Superior temporal gyrus (tissue), 1 donor: ENCODE results near the gene LARGE2.

Source experiments
- DNase-seq: peaks from one replicate; pipeline ENCODE4 v3.0.0-alpha.2; 2016; ENCODE audit errors: extremely low spot score

LARGE2 gene

DNA sequence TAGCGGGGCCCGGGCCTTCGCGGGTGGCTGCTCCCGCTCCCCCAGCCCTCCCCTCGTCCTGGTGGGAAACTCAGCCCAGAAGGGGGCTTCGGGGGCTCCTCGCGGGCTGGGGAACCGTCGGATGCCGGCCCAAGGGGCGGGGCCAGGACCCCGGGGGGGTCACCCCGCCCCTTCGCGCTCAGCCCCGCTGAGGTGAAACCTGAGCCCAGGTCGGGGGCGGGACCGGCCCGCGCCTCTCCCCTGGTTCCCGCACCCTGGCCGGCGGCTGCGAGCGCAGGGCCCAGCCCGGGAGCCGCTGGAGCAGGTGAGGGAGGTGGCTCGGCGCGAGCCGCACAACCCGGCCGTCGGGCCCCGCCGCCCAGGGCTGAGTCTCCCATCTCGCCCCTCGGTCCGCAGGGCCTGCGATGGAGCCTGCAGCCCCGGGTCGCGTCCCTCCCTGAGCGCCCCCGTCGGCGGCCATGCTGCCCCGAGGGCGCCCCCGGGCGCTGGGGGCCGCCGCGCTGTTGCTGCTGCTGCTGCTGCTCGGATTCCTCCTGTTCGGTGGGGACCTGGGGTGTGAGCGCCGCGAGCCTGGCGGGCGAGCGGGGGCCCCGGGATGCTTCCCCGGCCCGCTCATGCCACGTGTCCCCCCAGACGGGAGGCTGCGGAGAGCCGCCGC is at the start of gene LARGE2:
Gene LARGE2 (plus strand): TSS at position 232 of the 658 bp plus-strand sequence. CDS start 227 bp downstream, at position 459.
- no peak for DNase-seq

DNA sequence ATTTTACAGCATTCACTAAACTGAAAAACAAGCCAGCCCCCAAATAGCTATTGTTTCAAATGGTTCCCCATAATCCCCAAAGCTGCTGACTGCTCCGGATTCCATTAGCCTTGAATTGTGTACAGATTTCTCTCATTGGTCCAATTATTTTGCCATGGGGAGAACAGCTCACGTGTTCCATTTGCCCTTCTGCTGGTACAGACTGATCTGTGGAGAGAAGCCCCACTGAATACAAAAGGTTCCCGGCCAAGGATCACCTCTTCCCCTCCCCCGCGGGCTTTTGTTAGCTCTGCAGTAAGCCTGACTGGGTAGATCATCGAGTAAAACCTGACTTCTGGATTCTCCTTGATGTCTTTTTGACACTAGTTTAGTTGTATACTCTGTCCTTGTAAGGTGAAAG is 46.1 kb upstream of the LARGE2 start:
- DNase-seq = no peak

DNA sequence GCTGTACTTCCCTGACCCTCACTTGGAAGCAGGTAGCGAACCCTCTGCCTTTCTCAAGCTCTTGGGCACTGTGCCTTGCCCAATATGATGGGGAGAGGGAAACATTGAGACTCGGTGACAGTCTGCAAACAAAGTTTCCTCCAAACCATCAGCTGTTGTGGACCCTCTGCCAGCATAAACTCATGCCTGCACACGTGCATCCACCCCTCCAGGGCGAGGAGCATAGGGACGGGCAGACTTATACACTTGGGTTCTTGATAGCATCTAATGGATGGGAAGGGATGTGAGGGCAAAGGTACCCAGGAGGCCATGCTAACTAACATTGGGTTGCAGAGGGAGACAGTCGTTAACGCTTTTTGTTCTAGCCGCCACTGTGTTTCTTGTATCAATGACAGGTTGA is 45.2 kb upstream of the LARGE2 start:
- DNase-seq = no peak

DNA sequence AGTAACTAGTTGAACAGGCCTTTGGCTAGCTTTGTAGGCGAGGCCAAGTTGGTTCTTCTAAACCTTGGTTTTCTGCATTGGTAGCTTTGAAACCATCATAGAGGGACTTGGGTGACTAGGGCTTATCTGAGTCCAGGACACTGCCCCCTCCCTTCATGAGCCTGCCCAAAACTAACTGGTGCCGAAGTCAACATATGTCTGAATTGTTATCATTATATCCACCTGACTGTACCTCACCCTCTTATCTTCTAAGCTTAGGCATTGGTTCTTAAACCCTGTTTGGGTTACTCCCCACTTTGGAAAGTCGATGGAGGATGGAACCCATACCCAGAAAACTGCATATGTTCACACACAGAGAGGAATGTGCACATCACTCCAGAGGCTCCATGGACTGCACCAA is 44.6 kb upstream of the LARGE2 start:
- DNase-seq = no peak

DNA sequence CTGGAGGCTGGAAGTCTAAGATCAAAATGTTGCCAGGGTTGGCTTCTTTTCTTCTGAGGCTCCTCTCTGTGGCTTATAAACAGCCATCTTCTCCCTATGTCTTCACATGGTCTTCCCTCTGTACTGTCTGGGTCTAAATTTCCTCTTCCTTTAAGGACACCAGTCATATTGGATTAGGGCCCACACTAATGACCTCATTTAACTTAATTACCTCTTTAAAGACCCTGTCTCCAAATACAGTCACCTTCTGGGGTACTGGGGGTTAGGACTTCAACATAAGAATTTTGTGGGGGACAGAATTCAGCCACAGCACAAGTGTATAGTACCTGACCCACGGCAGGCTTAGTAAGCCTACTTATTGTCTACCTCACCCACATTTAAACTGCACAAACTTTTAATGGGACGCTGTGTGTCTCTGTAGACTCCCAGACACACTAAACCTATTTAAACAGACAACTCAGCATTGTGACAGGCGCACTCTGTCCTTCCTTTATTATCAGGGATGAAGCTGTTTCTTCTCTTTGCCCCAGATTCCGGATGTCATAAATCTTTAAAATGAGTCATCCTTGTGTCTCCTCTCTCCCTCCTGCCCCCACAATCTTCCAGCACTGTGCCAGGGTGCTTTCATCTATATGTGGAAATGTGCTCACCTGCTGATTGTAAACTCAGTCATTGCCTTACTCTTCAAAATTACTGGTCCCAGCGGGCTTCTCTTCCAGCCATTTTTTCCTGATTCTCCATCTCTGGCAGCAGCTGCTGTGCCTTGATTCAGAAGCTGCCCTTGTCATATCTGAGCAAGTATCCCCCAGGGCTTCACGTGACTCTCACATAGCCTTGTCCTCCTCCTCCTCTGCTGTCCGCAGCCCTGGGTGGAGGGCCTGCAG is 42.4 kb upstream of the LARGE2 start:
- peak; percentile 65 for DNase-seq

DNA sequence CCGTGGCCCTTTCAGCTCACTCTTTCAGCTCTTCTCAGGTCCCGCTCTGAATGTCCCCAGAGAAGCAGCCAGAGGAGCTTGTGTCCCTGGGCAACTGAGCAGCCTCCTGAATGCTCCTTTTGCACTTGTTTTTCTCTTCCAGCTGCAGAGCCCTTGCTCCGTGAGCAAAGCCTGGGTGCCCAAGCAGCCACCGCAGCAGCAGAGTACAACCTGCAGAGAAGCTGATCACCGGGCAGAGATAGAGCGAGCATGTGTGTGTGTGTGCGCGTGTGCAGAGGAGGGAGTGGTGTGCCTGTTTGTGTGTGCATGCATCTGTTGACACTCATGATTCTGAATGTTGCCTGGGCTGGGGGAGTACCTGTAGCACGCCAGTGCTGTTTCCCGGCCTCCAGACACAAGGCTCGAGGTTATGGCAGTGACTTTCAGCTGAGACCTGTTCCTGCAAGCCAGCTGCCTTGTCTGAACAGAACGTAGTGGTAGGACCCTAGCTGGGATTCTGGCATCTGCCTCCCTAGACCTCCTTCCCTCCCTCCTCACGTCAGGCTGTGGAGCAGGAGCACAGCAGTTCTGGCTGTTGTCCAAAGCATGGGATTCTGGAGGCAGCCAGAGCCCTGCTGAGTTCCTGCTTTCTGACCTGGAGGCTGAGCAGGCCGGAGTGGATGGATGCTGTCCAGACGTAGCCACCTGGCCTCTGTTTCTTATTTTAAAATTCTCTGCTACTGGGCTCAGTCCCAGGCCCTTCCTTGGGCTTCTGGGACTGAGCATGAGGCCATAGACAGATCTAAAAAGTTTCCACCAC is 41.5 kb upstream of the LARGE2 start:
- DNase-seq = no peak

DNA sequence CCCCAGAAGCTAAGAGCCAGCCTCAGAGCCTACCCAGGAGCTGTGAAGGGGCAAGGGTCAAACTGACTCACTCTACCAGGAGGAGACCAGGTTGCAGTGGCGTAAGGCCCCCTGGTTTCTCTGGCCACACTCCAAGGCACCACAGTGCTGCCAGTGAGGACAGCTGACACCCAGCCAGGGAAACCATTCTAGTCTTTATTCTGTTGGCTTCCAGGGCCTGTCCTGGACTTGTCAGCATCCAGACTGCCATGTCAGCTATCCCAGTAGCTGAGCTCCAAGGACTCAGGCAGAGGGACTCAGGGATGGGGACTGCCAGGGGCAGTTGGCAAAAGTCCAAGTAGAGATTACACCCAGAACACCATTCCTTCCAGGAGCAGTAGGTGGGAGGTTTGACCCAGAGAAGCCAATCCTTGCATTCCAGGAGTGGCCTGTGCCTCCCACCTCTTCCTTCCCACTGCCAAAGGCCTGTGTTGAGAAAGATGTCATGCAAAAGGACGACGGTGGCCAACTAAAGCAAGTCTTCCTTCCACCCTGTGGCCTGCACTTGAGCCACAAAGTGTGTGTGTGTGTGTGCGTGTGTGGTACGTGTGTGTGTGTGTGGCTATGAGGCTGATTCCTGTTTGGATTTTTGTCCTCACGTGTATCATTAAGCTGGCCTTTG is 40.6 kb upstream of the LARGE2 start:
- no peak for DNase-seq

DNA sequence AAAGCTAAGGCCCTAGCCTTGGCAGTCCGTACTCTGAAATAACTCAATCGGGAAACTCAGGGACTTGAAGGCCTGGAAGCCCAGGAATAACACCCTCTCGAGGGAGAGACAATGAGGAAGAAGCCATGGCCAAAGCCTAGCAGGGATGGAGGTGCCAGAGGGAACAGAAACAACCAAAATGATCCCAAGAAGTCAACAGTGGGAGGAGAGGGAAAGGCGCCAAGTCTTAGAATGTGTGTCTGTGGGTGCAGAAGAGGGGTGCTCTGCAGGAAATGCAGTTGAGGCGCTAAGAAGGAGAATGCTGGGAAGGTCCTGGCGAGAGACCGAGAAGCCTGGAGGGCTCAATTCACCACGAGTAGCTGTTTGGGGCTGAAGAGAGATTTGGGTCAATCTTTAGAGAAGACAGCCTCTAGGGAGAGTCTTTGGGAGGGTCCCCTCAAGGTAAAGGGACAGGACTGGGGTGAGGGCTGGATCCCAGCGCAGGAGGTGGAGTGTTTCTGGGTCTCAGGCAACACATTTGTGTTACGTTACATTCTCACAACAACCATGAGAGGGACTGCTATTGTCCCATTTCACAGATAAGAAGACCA is 37.8 kb upstream of the LARGE2 start:
- DNase-seq = no peak

DNA sequence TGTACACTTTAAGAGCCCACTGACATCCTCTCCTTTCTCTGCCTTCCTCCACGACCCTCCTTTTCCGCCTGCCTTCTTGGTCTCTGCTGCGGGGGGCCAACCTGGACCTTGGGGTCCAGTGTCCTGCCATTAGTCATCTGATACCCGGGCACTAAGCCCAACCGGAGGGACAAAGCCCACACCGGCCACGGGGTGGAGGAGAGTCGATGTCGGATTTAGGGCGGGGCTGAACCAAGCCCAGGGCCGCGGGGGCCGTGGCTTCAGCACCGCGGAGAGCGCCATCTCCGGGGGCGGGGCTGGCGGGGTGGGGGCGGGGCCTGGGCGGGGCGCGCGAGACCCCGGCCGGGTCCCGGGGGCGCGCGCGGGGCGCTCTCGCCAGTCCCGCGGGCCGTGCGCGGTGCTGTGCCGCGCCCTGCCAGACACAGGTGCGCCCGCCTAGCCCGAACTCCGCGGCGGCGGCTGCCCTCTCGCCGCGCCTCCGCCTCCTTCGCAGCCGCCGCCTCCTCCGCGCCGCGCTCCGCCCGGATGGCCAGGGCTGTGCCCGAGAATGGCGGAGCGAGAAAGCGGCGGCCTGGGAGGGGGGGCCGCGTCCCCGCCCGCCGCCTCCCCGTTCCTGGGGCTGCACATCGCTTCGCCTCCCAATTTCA is 37.1 kb upstream of the LARGE2 start, which contains the start of gene MAPK8IP1:
Gene MAPK8IP1 (plus strand): TSS at position 378 of the 647 bp plus-strand sequence. CDS start 170 bp downstream, at position 548.
- no peak for DNase-seq

DNA sequence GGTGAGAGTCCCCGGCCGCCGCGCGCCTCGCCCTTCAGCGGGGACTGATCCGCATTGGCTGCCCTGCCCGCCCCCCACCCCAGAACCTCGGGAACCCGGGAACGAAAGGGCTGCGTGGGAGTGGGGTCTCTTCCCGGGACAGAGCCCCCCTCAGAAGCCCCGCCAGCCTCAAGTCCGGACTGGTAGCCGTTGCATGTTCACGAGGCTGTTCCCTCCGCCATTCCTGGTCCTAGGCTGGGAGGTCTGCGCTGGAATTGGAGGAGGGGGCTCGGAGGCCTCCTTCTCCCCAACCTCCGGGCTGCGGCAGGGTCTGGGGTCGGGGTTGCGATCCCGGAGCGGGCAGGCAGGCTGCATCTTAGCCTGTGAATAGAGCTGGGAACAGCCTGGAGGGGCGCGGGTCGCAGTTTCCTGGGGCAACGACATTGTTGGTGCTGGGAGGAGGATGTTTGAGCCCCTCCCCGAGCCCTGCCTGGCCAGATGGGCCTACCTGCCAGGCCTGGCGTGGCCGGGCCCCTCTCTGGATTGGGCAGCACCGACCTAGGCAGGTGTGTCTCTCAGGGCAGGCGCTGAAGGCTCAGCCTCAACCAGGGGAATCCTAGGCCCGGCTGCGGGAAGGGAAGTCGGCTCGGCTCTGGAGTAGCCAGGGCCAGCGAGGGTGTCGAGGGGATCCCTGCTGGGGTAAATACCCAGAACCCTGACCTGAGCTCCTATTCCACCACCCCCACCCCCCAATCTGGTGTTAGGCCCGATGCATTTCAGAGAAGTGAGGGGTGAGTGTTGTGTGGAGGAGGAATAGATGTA is 36.3 kb upstream of the LARGE2 start:
- no peak for DNase-seq

DNA sequence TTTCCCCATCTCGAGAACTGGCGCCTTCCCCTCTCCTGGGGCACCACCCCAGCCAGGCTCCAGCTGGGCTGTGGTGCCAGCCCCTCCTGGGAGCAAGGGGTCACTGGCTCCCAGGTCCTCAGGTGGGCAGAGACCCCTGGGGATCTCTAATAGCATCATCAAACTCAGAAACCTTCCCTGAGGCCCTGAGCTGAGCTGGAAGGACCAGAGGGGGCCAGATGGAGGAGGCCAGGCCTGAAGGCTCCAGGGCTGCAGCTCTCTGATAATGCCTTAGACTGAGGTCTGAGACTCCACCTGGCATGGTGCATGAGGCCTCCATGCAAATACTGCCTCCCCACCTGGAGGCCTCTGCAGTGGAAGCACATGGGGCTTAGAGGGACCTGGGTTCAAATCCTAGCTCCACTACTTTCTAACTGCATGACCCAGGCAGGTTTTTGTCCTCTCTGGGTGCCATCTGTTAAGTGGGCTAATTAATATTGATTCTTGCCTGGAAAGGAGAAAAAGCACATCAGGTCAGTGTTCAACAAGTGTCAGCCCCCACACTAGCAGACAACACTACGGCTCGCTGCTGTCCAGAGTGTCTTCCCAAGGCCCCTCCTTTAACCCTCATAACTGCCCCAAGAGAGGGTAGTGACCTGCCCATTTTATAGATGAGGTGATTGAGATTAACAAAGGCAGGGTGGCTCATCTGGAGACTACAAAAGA is 35.5 kb upstream of the LARGE2 start:
- no peak for DNase-seq

DNA sequence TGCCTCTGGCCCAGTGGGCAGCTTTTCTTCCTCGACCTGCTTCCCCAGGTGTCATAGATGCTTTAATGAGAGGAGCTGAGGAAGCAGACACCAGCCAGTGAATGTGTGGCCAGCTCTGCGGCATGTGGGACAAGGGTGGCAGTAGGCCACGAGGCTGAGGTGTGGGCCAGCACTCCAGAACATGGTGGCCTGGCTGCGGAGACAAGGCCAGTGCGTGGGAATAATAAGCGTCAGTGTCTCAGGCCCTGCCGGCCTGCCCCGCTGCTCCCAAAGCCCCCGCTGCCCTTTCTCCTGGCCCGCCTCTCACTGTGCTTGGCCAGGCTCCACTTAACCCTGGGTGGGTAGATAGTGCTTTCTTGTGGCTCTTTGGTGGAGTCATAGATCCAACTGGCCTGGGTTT is 34.9 kb upstream of the LARGE2 start:
- DNase-seq = no peak

DNA sequence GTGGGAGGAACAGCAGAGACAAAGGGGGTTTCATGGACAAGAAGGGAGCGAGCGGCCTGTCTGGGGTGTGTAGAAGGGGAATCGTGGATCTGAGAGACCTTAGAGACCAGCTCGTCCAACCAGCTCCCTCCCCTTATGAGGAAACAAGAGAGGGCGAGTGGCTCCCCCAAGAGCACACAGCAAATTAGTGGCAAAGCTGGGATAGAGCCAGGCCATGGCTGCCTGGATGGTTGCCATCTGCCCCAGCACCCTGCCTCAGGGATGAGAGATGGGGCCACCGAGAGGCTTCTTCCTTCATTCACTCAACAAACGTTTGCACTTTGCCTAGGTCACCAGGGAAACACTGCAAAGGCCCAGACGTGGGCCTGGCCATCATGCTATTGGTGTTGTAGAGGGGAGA is 32.9 kb upstream of the LARGE2 start:
- no peak for DNase-seq

DNA sequence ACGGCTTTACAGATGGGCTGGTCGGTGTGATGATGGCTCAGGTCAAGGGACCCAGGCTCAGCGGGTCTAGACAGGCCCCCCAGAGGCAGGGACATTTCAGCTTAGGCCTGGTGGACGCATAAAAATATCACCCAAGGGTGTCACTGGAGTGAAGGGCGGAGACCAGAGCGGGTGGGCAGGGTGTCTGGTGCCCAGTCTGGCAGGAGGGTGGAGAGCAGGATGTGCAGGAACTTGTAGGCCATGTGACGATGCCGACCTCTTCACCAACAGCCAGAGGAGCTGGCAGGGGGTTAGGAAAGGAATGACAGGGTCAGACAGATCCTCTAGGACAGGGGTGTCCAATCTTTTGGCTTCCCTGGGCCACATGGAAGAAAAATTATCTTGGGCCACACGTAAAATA is 32.5 kb upstream of the LARGE2 start:
- DNase-seq = no peak

DNA sequence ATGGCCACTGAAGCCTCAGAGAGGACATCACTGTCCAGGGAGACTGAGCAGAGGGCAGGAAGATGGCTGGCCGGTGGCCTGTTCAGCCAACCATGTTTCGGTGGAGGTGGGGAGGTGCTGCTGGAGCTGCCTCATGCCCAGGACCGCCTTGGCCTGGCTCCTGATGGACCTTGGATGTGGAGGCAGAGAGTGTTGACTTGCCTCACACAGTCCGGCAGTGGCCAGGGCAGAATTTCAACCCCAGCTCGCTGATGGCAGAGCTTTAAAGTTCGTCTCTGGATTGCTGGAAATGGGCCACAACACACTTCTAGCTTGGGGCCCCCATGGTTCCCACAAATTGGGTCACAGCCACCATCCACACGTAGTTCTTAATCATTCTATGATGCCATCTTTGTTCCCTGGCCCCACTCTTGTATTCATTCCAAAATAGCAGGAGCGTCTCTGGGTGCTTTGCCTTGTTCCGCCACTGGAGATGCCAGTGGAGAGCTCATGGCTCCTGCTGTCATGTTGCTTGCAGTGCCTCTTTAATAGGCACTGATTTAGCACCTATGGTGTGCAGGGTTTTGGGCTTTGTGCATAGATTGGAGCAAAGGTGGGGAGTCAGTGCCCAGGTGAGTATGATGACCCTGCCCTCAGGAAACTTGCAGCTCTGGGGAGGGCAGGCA is 31.4 kb upstream of the LARGE2 start:
- no peak for DNase-seq

DNA sequence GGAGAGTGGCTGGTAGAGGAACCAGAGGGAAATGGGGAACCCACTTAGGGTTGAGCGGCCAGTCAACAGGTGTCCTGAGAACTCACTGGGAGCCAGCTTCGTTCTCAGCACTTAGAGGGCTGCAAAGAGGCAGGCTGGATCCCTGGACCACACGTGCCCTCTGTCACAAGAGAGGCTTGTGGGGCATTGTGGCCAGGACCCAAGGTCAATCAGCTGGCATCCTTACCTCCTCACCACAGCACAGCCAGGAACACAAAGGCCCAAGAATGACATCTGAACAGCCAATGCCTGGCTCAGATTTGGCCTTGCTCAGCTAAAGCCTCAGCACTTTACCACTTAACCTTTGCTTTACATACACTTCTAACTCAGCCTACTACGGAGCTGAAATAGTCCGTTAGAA is 29.6 kb upstream of the LARGE2 start:
- DNase-seq = no peak

DNA sequence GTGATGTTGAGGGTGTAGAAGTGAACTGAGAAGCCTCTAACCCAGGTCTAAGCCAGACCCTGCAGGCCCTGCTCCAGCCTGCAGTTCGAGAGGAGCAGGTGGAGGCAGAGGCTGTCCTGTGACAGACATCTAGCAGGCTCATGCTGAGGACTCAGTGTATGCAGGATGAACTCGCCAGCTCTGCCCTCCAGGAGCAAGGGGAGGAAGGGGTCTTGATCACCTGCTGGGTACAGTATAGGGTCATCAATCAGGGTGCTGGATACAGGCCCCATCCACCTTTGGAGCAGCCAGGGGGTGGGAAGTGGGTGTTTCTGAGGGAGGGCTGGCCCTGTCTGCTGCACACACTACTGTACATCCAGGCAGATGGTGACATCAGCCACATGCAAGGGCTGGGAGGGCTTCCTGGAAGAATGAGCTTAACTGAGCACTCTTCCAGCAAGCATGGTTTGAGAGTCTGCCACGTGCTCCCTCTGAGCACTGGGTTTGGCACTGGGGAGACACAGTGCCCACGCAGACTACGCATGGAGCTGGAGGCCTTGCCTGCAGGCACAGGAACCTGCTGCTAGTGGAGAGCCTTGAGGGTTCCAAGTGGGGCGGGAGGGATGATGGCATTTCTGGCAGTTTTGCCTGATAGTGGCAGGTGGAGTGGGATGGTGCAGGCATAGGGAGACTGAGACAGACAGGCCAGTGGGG is 27.8 kb upstream of the LARGE2 start:
- peak; percentile 31 for DNase-seq
